HG02610 (cell line): Measurements from ENCODE around the gene CNNM3.

Experiments
- ATAC-seq: cut with Tn5 transposase; IDR thresholded peaks from one replicate; pipeline ENCODE4 v1.9.1; 2021; ENCODE audit warnings: mild to moderate bottlenecking, moderate library complexity; ENCODE audit not compliant: unreplicated experiment

Gene CNNM3

GRCh38 chr2:96816836-96817702 lies 1.0 kb downstream of the CNNM3 start:
- no peak for ATAC-seq

- ATAC-seq, result no peak
Observed at GRCh38 chr2:96817882-96818281, 1.8 kb downstream of the CNNM3 start.

DNA sequence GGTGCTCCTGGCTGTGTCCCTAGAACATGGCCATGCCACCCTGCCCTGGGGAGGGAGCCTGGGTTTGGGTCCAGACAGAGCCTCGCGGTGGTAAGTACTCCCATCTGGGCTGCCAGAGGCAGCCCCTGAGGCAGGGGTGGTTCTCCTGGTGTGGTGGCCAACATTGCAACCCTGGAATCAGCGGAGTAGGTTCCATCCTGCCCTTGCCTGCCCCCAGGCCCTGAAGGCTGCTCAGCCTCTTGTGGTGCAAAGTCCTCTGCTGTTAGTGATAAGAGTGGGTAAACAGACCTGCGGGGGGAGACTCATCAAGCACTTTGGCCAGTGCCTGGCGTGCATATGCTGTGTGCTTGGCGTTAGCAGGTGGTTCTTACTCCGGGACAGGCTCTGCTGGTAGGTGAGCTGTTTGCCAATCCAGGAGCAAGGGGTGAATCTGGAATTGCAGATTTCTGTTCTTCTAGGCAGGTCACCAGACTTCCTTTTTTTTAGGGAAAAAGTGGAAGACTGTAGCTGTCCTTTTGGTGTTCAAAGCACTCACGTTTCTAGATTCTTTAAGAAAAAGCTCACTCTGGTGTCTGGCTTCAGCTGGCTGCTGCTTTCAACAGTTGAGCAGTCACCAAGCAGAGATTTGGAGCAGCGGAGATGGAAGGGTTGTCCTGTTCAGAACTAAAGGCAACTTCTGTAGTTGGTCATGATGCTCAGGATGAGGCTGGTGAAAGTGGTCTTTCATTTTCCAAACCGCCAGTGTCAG lies 3.2 kb downstream of the CNNM3 start:
- no peak for ATAC-seq

GRCh38 chr2:96819876-96820511 lies 3.9 kb downstream of the CNNM3 start:
- ATAC-seq, result no peak

DNA sequence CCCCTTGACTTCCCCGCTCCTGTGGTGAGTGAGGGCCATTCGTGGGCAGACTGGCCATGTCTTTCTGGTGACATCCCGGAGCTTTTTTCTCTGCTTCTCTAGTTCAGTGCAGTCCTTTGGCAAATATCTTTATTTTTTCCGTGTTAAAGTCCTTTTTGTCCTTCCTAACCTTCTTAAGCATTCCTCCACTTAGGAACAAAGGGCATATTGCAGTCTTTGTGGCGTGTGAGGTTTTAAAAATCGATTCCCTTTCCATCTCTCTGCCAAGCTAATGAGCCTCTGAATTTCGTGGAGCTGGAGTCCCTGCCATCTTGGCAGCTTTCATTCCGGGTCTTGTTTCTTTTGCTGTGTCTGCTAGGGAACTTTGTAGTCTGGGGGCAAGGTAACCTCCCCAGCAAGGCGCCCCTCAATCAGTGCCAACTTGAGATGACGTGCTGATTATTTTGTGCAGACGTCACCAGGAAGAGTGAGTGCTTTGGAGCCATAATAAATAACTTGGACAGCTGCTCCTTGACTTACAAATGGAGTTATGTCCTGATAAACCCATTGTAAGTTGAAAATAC lies 5.1 kb downstream of the CNNM3 start:
- ATAC-seq, result no peak

GRCh38 chr2:96822786-96823185 lies 6.7 kb downstream of the CNNM3 start:
- ATAC-seq, result no peak

DNA sequence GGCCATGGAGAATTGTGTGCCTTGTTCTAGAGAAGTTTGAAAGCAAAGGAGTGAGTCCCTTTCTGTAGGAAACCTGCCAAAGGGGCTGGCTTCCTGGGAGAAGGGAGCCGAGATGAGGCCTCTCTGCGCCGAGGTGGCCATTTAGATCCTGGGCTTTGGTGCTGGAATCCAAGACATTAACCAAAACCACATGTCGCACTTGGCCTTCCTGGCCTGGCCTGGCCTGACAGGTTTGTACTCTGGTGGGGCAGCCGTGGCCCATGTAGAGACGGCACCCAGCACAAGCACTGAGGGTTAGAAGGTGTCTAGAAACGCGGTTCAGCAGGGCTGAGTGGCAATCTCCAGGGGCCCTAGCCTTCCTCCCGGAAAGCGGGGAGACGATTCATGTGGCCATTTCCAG lies 7.1 kb downstream of the CNNM3 start:
- ATAC-seq, result no peak

DNA sequence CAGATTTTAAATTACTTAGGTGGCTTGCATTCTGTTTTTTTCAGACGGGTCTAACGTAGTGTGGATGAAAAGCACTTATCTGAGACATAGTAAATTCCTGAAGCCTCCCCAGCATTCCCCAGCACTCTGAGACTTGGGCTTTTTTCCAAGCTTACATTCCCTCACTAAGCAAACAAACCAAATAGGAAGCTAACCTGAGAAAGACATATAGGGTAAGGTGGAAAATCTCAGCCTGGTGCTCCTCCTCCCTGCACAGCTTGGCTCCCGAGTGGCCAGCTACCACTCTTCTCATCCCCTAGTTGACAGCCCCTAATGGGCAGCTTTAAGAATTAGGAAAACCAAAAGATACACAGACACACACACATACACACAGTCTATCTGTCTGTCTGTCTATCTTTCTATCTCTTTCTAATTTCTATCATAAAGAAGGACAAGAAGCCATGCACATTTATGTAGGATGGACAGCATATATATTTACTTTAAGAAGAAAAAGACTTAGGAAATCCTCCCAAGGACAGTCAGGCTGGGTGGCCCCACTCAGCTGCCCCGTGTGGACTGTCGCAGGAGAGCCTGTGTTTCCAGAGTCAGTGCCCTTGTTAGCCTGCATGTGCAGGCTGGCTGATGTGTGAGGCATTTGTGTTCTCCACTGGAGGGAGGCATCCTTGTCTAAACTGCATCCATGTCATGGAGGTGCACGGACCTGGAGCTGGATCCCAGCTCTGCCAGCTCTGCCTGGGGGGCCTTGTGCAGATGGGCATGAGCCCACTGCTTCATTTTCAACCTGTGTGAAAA lies 8.2 kb downstream of the CNNM3 start:
- ATAC-seq, result no peak

- ATAC-seq, result no peak
Observed at GRCh38 chr2:96825057-96825456, 9.0 kb downstream of the CNNM3 start.

GRCh38 chr2:96826546-96827278 lies 10.6 kb downstream of the CNNM3 start:
- ATAC-seq, result no peak

DNA sequence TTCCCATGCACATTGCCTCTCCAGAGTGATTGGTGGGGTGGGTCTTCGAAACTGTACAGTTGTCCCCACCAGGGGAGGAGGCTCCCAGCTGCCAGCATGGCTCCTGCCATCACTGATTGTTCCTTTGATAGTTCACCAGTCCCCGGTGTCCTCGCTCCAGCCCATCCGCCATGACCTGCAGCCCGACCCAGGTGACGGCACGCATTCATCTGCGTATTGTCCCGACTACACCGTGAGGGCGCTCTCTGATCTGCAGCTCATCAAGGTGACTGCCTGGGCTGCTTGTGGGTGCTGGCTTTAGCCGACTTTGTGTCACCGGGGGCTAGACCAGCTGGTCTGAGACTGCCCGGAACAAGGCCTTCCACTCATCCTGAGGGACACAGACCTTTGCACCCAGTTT lies 12.4 kb downstream of the CNNM3 start:
- no peak for ATAC-seq

DNA sequence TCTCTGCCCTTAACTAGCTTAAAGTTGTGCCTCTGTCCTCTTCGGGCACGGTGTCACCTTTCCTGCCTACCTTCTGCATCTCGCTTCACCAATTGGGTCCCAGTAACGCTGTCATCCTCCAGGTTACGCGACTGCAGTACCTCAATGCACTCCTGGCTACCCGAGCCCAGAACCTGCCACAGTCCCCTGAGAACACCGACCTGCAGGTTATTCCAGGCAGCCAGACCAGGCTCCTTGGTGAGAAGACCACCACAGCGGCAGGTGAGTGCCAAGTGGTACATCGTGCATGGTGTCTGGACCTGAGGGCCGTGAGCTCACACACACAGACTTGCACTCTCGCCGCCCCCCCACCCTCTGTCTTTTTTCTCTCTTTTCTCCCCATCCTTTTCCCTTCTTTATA lies 12.8 kb downstream of the CNNM3 start:
- no peak for ATAC-seq

DNA sequence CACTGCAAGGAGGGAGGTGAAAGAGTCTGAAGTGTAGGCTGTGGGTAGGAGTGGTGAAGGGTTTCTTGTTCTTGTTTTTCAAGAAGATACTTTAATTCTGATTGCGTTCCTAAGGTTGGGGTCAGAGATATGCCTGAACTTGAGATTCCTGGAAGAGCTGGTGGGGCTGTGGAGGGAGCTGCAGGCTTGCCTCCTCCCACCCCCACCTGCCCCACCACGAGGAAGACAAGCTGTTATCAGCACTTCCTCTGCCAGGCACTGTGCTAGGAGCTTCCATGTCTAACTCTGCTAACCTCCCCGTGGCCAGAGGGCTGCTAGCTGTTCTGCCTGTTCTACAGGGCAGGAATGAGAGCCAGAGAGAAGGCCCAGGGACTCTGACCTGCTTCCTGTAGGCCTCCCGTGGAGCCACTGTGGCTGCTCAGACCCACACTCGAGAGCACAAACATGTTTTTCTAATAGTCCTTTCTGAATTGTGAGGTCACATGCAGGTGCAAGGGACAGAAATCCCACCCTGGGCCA lies 14.0 kb downstream of the CNNM3 start:
- ATAC-seq, result no peak

- no peak for ATAC-seq
Observed at GRCh38 chr2:96831679-96832078, 15.6 kb downstream of the CNNM3 start.

- no peak for ATAC-seq
Observed at GRCh38 chr2:96832408-96832753, 16.3 kb downstream of the CNNM3 start.

DNA sequence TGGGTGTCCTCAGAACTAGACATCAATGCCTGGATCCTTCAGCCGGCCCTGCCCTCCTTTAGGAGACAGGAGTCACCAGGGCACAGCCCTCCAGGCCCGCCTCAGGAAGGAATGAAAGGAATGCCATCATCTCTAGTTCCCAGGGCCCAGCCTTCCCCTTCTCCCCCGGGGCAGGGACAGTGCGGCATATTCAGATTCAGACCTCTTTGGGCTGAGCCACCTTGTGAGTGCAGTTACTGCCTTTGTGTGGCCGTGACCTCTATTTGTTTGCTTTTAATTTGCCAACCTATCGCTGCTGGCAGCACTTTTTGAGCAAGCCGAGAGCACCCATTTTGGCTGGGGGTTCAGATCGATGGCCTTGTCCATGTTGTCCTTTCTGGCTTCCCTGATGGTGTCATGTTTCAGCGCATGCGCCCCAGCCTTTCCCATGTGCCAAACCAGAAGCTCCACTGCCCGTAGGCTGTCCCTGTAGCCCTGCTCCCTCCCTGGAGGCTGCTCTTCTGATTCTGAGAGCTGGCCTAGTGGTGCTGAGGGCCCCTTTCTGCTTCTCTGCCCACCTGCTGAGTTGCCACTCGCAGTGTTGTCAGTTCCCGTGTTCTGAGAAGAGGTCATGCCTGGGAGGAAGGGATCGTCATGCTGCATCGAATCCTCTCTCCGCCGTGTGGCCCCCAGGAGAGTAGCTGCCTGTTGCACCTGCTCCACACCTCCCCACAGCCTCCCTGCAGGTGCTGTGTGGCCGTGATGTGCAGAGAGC lies 16.9 kb downstream of the CNNM3 start:
- ATAC-seq, result no peak

DNA sequence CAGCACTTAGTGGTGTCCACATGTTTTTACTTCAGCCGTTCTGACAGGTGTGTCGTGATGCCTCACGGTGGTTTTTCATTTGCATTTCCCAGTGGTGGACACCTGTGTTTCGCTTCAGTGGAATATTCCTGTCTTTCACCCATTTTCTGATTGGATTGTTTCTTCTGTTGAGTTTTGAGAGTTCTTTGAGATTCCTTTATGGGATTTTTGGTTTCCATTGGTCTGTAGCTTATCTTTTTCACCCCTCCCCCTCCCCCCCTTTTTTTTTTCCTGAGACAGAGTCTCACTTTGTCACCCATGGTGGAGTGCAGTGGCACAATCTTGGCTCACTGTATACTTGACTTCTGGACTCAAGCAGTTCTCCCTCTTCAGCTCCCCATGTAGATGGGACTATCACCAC lies 19.8 kb downstream of the CNNM3 start:
- no peak for ATAC-seq

DNA sequence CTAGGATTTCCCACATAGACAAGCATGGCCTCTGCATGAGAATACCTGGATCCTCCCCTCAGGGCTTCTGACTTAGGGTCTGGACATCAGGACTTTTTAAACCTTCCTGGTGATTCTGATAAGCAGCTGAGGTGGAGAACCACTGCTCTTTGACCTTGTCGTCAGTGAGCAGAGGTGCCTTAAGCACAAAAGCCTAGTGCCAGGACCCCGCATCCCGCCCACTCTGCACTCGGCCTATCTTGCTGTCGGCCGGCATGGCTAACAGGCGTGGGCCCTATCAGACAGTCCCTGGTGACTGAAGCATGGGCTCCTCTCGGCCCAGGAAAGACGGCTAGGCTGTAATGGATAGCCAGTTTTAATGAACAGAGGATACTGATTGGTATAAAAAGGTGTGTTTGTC lies 21.5 kb downstream of the CNNM3 start:
- no peak for ATAC-seq
